ENCODE data around the gene ST6GALNAC1.

ST6GALNAC1 gene

DNA sequence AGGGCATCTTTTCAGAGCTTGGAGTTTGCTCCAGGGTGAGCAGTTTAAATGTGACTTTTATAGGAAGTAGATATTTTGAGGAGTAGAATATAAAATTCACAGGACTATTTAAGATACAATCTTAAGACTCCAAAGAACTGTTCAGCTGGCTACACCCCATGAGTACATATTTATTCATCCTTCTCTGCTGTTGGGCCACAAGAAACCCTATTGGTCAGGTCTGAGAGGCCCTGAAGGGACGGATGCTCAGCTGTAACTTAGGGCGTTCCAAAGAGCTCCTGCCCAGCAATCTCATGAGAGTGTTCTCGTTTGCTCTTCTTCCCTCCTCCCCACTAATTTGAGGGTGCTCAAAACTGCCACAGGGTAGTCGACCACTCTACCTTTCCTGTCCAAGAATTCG lies 65.2 kb downstream of the ST6GALNAC1 start:
- DNase-seq (ENCODE audit: low spot score) = no peak

DNA sequence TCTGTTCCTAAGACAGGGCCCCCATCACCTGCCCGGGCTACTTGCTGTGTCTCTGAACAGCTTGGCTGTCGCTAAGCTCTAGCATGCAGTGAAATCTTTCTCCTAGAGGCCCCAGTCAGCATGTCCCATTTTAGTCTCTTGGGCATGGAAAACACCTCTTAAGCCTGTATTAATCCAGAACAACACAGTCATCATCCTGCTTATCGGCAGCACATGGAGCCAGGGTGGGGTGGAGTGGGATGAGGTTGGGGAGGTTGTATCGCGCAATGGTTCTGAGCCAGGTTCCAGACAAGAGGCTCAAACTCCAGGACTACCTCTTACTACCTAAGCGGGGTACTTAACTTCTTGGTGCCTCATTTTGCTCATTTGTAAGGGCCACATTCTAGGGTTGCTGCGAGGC lies 65.7 kb downstream of the ST6GALNAC1 start:
- DNase-seq (ENCODE audit: low spot score) = no peak

DNA sequence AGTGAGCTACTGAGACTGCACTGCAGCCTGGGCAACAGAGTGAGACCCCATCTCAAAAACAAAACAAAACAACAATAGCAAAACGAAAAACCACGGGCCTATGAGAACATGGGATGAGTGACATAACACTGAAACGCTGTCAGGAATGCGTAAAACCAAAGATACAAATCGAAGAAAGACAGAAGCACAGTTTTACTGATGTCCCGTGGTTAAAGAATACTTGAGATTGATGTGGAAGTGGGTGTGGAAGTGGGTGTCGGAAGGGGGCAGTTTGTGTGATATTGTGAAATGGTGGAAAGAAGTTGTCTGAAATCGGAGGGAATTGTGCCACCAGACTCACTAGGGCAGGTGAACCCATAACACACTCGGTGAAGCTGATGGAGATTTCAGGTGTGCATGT lies 67.4 kb downstream of the ST6GALNAC1 start:
- DNase-seq (ENCODE audit: low spot score) = no peak

- DNase-seq (ENCODE audit: low spot score) = no peak
These were observed 68.0 kb downstream of the ST6GALNAC1 start for GRCh38 chr17:76575570-76575969.
